K562 (cell line): ENCODE results near the gene SNRPD2. TPM values are rescaled to one million over a fixed set of nuclear protein-coding genes. Genes with fewer than 3 reads are reported as not detected.

Experiments used
- BMI1 ChIP-seq: fragments of 150-350 bp; IDR thresholded peaks from 2 replicates; pipeline ENCODE4 v1.6.1; 2014; ENCODE audit warnings: low read length
- BRD9 ChIP-seq: fragments of 450-650 bp; IDR thresholded peaks from 2 replicates; pipeline ENCODE4 v1.6.1; 2018; ENCODE audit warnings: low read depth; ENCODE audit not compliant: partially characterized antibody
- CEBPG ChIP-seq, 3 experiments: fragments of 200-800 bp in 1 of 3; sonication (Bioruptor generic) in 1 of 3; sonication (generic) in 1 of 3; formaldehyde crosslinking in 1 of 3; IDR thresholded peaks in 2 of 3; conservative IDR thresholded peaks in 1 of 3; 2 replicates each; pipeline versions ENCODE4 v1.6.1 to v1.8.0; 2016 to 2022; ENCODE audit warnings: missing compliant biosample characterization in 2 of 3, missing genetic modification characterization in 2 of 3, mild to moderate bottlenecking in 1 of 3, missing genetic modification reagents in 1 of 3
- CREB5 ChIP-seq: fragments of 250-450 bp; sonication (Bioruptor Pico); IDR thresholded peaks from 2 replicates; pipeline ENCODE4 v1.5.0; 2020; ENCODE audit warnings: mild to moderate bottlenecking
- CTCFL ChIP-seq: IDR thresholded peaks from 2 replicates; pipeline ENCODE4 v1.6.1; 2011; ENCODE audit warnings: borderline replicate concordance, low read depth, mild to moderate bottlenecking, moderate library complexity, low read length; ENCODE audit not compliant: insufficient read depth, poor library complexity, severe bottlenecking
- E2F1 ChIP-seq: sonication (generic); formaldehyde crosslinking; IDR thresholded peaks from 2 replicates; pipeline ENCODE4 v1.8.1; 2023; ENCODE audit warnings: mild to moderate bottlenecking, missing genetic modification reagents, moderate library complexity
- FOXK2 ChIP-seq, 2 experiments: fragments of 450-650 bp; IDR thresholded peaks in 1 of 2; conservative IDR thresholded peaks in 1 of 2; 2 replicates each; pipeline ENCODE4 v1.6.1; 2016; ENCODE audit warnings: low read depth in 2 of 2, mild to moderate bottlenecking in 1 of 2
- GABPA ChIP-seq: fragments of 200-800 bp; sonication (Bioruptor generic); conservative IDR thresholded peaks from 2 replicates; pipeline ENCODE4 v1.6.1; 2016; ENCODE audit warnings: low read depth, missing genetic modification characterization, missing compliant biosample characterization
- HMG20A ChIP-seq: fragments of 450-650 bp; formaldehyde crosslinking; conservative IDR thresholded peaks from 2 replicates; pipeline ENCODE4 v1.4.0; 2020; ENCODE audit warnings: mild to moderate bottlenecking, mixed read lengths
- KLF6 ChIP-seq: fragments of 250-450 bp; sonication (Bioruptor Pico); IDR thresholded peaks from 2 replicates; pipeline ENCODE4 v1.4.0; 2020; ENCODE audit warnings: mild to moderate bottlenecking, moderate library complexity, borderline replicate concordance
- L3MBTL2 ChIP-seq: fragments of 450-650 bp; IDR thresholded peaks from 2 replicates; pipeline ENCODE4 v1.6.1; 2016; ENCODE audit warnings: mild to moderate bottlenecking, moderate library complexity
- MAZ ChIP-seq, 2 experiments: fragments of 450-650 bp in 1 of 2; sonication (generic) in 1 of 2; formaldehyde crosslinking; IDR thresholded peaks in 1 of 2; conservative IDR thresholded peaks in 1 of 2; 2 replicates each; pipeline versions ENCODE4 v1.4.0 to v1.5.0; 2020; ENCODE audit warnings: mild to moderate bottlenecking in 1 of 2, missing genetic modification reagents in 1 of 2
- NR2C2 ChIP-seq, 2 experiments: fragments of 200-800 bp in 1 of 2; sonication (Bioruptor generic) in 1 of 2; sonication (generic) in 1 of 2; formaldehyde crosslinking in 1 of 2; IDR thresholded peaks; 2 replicates each; pipeline versions ENCODE4 v1.6.1 to v1.8.0; 2016 to 2022; ENCODE audit warnings: mild to moderate bottlenecking in 1 of 2, missing compliant biosample characterization in 1 of 2, missing genetic modification characterization in 1 of 2, missing genetic modification reagents in 1 of 2
- POLR2A ChIP-seq: fragments of 450-650 bp; conservative IDR thresholded peaks from 2 replicates; pipeline ENCODE4 v1.6.1; 2016
- RBBP5 ChIP-seq: fragments of 200-600 bp; sonication (generic); IDR thresholded peaks from 2 replicates; pipeline ENCODE4 v1.6.1; 2012; ENCODE audit warnings: borderline replicate concordance, mild to moderate bottlenecking, low read length, control low read depth, inconsistent platforms; ENCODE audit not compliant: insufficient read depth, poor library complexity, severe bottlenecking
- SAFB ChIP-seq: fragments of 200-400 bp; formaldehyde crosslinking; IDR thresholded peaks from 2 replicates; pipeline ENCODE4 v1.6.1; 2017; ENCODE audit warnings: low read depth, low read length, borderline replicate concordance
- STAT5B ChIP-seq: fragments of 250-450 bp; sonication (Bioruptor Pico); IDR thresholded peaks from 2 replicates; pipeline ENCODE4 v1.8.0; 2021; ENCODE audit warnings: mild to moderate bottlenecking, inconsistent platforms
- ZBTB49 ChIP-seq: sonication (generic); formaldehyde crosslinking; IDR thresholded peaks from 2 replicates; pipeline ENCODE4 v1.8.0; 2022; ENCODE audit warnings: missing genetic modification reagents, mild to moderate bottlenecking, borderline replicate concordance
- ZNF134 ChIP-seq: fragments of 250-450 bp; sonication (Bioruptor Pico); conservative IDR thresholded peaks from 2 replicates; pipeline ENCODE4 v1.4.0; 2020
- polyA plus RNA-seq, 8 experiments: library from polyadenylated mRNA; depleted of rRNA in 4 of 8; stranded (reverse) in 5 of 8; unstranded in 3 of 8; fragments of >200 nt; fragmentation: Nextera tagmentation in 2 of 8; fragmentation: Illumina TruSeq in 1 of 8; extraction: Ambion mirVana in 2 of 8; extraction: Trizol in 1 of 8; gene quantifications; 2 replicates each; pipeline versions ENCODE4 v1.2.1 to v1.2.3, GENCODE V29; 2011 to 2014; ENCODE audit warnings: inconsistent platforms in 1 of 8, missing spikeins in 1 of 8
- total RNA-seq, 7 experiments: library from RNA; depleted of rRNA in 6 of 7; stranded (reverse); fragments of >200 nt in 6 of 7; fragmentation: Illumina TruSeq in 2 of 7; extraction: Trizol in 2 of 7; gene quantifications; 2 replicates each; pipeline versions ENCODE4 v1.2.1 to v1.2.3, GENCODE V29; 2011 to 2021; ENCODE audit warnings: low replicate concordance in 1 of 7

SNRPD2 gene
- total and polyA plus RNA-seq, 9 of the 15 experiments (the other 6 are each of a cell fraction or from before 2014, with no cell fraction given): 728 to 4,411 (median 1,029) TPM

GRCh38 chr19:45691516-45692186, at the start of gene SNRPD2 (continued):
- TF ChIP-seq KLF6 (CRISPR knock-in tag) (no peak), STAT5B (CRISPR knock-in tag) (no peak), POLR2A (peak; percentile 99), HMG20A (CRISPR knock-in tag) (no peak), BRD9 (peak; percentile 62), CTCFL (peak; percentile 41), RBBP5 (peak; percentile 69), MAZ (CRISPR knock-in tag; conservative IDR thresholded peaks at IDR 0.05 in 1 of 2, IDR thresholded peaks at IDR 0.05 in 1 of 2) (peak in 1 of 2 experiments; percentile 25; a peak in 1 of 4 replicates), CEBPG (CRISPR knock-in tag; IDR thresholded peaks at IDR 0.05) (peak; percentile 58; the same call in 1 of the 2 replicates), CEBPG (tag; conservative IDR thresholded peaks at IDR 0.05 in 1 of 2, IDR thresholded peaks at IDR 0.05 in 1 of 2) (no peak), FOXK2 (conservative IDR thresholded peaks at IDR 0.05 in 1 of 2, IDR thresholded peaks at IDR 0.05 in 1 of 2; ENCODE audit: low read depth in 2 of 2) (peak; percentile 76 to 87), ZNF134 (CRISPR knock-in tag) (no peak), E2F1 (CRISPR knock-in tag) (peak; percentile 86), NR2C2 (CRISPR knock-in tag; IDR thresholded peaks at IDR 0.05) (no peak), NR2C2 (tag; IDR thresholded peaks at IDR 0.05) (no peak), SAFB (no peak), GABPA (peak; percentile 97), BMI1 (no peak), ZBTB49 (CRISPR knock-in tag) (peak; percentile 54; the same call in 1 of the 2 replicates), L3MBTL2 (peak; percentile 70), CREB5 (CRISPR knock-in tag) (no peak)
